ENCODE results near the gene CCDC92.

The CCDC92 gene

DNA sequence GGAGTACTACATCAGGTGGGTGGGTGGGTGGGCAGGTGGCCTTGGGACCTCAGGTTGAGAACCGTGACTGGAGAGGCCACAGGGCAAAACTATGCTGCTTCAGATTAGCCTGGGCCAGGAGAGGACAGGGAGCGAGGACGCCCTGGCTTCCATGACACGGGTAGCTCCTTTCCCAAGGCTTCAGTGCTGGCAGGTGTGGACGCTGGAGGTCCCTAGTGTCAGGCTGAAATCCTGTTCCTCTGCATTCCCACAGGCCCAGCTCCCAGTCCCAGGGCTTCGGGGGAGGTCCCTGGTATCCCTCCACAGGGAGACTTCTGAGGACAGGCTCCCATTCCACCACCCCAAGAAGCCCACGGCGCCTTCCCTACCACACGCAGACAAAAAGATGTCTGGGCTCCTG lies 31.6 kb downstream of the CCDC92 start:
- TF ChIP-seq SIN3A (IDR thresholded peaks at IDR 0.05; ENCODE audit: borderline replicate concordance, insufficient read depth, low read length) (no peak), TAF1 (IDR thresholded peaks at IDR 0.05; ENCODE audit: borderline replicate concordance, insufficient read depth, low read length) (no peak), FOXP2 (optimal IDR thresholded peaks at IDR 0.05; ENCODE audit: borderline replicate concordance, extremely low read depth, extremely low read length, insufficient read depth) (no peak), POLR2AphosphoS5 (IDR thresholded peaks at IDR 0.05; ENCODE audit: low read depth, low read length) (no peak)
- TF ChIP-seq, protein P1, sequence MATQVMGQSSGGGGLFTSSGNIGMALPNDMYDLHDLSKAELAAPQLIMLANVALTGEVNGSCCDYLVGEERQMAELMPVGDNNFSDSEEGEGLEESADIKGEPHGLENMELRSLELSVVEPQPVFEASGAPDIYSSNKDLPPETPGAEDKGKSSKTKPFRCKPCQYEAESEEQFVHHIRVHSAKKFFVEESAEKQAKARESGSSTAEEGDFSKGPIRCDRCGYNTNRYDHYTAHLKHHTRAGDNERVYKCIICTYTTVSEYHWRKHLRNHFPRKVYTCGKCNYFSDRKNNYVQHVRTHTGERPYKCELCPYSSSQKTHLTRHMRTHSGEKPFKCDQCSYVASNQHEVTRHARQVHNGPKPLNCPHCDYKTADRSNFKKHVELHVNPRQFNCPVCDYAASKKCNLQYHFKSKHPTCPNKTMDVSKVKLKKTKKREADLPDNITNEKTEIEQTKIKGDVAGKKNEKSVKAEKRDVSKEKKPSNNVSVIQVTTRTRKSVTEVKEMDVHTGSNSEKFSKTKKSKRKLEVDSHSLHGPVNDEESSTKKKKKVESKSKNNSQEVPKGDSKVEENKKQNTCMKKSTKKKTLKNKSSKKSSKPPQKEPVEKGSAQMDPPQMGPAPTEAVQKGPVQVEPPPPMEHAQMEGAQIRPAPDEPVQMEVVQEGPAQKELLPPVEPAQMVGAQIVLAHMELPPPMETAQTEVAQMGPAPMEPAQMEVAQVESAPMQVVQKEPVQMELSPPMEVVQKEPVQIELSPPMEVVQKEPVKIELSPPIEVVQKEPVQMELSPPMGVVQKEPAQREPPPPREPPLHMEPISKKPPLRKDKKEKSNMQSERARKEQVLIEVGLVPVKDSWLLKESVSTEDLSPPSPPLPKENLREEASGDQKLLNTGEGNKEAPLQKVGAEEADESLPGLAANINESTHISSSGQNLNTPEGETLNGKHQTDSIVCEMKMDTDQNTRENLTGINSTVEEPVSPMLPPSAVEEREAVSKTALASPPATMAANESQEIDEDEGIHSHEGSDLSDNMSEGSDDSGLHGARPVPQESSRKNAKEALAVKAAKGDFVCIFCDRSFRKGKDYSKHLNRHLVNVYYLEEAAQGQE (IDR thresholded peaks at IDR 0.05; ENCODE audit: insufficient read depth in 1 of 2, low read depth in 2 of 2, low read length in 2 of 2): no peak

DNA sequence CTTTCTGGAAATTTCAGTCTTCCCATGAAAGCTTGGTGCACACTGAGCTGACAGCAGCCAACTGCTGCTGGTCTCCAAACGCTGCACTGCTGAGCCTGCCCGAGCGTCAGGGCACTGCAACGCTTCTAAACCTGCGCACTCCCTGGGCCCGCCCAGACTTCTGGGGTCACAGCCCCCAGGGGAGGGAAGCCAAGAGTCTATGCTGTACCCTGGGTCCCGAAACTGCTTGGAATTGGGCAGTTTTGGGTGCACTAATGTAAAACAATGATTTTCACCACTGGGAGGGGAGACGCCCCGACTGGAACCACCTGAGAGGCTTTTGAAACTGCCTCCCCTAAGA lies 32.0 kb downstream of the CCDC92 start:
- TF ChIP-seq FOXP2 (optimal IDR thresholded peaks at IDR 0.05; ENCODE audit: borderline replicate concordance, extremely low read depth, extremely low read length, insufficient read depth) (no peak), POLR2AphosphoS5 (IDR thresholded peaks at IDR 0.05; ENCODE audit: low read depth, low read length) (no peak), TAF1 (IDR thresholded peaks at IDR 0.05; ENCODE audit: borderline replicate concordance, insufficient read depth, low read length) (no peak)

DNA sequence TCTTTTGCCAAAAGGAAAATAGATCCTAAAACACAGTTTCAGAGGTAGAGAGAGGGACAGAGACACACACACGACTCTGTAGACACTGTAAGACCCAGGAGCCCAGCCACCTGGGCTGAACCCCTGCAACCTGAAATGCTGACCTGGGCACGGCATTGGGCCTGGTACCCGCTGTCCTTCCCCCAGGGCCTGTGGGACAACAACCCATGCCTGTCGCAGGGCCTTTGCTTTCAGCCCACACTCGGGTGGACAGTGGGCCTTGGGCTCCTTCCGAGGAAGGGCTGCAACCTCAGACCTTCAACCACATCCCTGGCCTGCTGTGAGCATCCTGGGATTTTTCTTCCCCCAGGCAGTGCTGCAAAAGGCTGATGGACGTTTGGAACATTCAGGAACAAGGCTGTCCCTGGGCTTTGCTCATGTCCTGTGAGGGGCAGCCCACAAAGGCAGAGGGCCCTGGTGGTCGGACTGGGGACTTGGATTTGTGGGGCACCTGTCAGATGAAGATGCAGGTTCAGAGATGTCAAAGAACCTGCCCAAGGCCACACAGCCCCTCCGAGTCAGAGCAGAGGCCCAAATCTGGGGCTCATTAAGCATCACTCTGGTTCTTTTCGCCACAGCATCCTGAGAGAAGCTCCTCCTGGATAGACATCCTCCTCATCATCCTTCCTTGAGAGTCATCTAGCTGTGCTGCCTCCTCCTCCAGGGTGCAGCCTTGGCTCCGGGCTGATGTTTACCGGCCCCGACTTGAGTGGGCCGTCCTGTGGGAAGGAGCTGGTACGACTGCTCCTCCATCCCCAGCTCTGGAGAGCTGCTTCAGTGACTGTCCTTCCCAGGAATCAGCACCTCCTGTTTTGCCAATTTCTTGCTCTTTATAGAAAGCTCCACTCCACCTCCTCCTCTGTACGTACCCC lies 32.7 kb downstream of the CCDC92 start:
- no peak for TF ChIP-seq SIN3A (IDR thresholded peaks at IDR 0.05; ENCODE audit: borderline replicate concordance, insufficient read depth, low read length)
- TF ChIP-seq, protein P1 (IDR thresholded peaks at IDR 0.05; ENCODE audit: insufficient read depth in 1 of 2, low read depth in 2 of 2, low read length in 2 of 2): no peak

DNA sequence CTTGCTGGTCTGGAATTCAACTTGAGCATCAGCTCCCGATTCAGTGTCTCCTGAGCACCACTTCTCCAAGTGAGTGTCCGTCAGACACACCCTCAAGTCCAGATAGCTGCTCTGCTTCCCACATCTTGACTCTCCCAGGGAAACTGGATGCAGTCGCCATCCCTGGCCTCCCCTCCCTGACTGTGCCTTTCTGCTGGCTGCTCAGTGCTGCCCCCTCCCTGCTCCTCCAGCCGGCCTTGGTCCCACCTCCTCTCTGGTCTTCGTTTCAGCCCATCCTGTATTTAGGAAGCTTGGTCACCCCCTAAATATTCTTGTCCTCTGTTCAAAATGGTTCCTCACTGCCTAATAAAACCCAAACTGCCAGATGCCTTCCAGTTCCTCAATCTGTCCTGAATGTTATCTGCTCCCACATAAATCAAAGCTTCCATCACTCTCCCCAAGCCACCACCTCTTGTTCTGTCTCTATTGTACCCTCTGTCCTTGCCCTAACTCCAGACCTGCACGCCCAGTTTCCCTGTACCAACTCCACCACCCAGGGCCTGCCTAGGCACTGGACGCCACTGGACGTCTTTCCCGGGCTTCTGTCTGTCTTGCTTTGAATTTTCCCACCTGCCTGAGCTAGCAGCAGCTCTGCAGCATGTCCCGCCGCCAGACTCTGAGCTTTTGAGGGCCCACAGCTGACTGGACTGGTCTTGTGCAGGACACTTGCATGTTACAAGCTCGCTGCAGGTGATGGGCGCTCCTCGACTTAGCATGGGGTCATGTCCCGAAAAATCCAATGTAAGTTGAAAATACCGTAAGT lies 33.8 kb downstream of the CCDC92 start:
- TF ChIP-seq, protein P1 (IDR thresholded peaks at IDR 0.05; ENCODE audit: insufficient read depth in 1 of 2, low read depth in 2 of 2, low read length in 2 of 2): no peak
- TF ChIP-seq FOXP2 (optimal IDR thresholded peaks at IDR 0.05; ENCODE audit: borderline replicate concordance, extremely low read depth, extremely low read length, insufficient read depth): no peak
- TF ChIP-seq TAF1 (IDR thresholded peaks at IDR 0.05; ENCODE audit: borderline replicate concordance, insufficient read depth, low read length): no peak
- TF ChIP-seq POLR2AphosphoS5 (IDR thresholded peaks at IDR 0.05; ENCODE audit: low read depth, low read length): no peak

DNA sequence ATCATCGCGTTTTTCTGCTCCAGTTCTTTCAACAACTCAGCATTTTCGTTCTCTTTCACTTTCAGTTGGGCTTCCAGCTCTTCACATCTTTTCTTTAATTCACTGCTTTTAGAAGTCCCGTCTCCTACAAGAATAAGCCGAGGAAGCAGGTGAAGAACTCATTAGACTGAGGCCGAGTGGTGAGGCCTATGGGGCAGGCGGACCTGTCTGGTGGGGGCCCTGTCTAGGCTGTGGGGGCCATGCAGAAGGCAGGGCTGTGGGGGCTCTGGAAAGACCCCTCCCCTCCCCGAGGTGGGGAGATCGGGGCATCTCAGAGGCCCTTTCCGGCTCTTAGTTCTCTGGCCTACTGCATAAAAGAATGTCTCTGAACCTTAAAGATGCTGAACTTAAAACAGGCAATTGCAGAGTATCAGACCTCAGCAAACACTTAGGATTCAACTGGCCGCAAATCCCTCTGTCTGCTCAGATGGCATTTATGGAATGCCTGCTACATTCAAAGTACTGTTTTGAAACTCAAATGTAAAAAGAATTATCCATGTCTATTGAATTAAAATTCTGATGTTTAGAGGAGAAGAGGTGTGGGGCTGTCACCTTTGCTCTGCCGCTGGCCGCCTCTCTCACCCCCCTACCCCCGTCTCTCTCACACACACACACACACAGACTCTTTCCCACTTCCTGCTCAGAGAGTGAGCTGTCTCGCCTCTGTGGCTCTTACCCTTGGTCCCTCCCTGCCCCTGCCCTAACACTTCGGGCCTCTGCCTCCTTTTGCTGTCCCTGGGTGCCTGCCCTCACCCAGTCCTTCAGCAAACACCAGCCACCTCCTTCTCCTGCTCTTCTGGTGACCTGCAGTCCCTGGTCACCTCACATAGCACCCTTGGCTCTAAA lies 34.7 kb downstream of the CCDC92 start:
- TF ChIP-seq, protein P1 (IDR thresholded peaks at IDR 0.05; ENCODE audit: insufficient read depth in 1 of 2, low read depth in 2 of 2, low read length in 2 of 2): no peak

Measured in PFSK-1 (cell line).